ENCODE results near the gene TMEM14C.

Gene TMEM14C

DNA sequence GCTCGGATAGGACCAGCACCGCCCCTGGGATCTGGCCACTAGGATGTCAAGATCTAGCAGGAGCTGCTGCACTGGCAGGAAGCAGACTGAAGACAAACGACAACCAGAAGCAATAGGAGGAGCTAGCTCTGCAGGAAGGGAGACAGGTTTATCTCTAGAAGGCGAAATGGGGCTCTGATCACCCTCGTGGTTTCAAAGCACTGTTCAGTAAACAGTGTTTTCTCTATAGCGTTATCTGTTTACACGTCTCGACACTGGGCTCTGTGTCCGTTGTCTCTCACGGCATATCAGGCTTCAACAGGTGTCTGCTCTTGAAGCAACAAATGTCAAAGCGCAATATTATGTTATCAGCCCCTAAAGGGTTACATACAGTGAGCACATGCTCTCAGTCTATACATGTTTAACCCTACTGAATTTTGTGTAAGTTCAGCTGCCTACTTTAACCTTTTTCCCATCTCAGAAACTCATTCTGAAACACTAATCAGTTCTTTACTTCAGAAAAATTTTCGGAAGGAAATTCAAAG lies 48.6 kb downstream of the TMEM14C start:
- DNase-seq, result no peak

DNA sequence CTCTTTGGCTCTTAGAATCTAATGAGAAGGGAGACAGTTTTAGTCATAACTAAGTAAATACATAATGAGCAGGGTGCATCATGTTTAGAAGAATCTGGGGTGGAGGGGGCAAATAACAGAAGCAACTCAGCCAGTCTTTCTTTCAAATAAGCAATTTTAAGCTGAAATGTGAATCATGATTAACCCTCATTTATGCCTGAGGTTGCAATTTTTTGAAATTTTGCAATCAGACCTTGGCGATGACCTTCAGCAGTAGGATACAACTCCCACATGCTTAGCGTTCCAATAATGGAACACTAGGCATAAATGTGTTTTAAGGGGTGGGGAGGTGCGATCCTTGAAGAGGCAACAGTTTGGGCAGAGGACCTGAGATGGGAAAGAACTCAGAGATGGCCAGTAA lies 55.4 kb downstream of the TMEM14C start:
- no peak for DNase-seq

DNA sequence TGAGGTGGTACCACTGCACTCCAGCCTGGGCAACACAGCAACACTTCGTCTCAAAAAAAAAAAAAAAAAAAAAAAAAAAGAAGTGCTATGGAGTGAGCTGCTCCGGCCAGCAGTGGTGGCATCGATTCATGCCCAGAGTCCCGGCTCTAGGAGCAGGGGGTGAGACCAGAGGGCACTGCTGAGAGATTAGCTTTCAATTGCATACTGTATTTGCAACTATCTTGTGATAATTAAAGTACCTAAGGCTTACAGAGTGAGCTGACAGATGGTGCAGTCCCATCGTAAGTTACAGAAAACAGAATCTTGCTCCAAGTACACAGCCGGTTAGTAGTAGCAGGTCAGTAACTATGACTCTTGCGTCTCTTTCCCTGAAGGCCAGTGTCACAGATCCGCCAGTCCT lies 56.2 kb downstream of the TMEM14C start:
- no peak for DNase-seq

Measured in CD4-positive, alpha-beta T cell treated with Interleukin-4 for 1 hour (primary cell).